Fibroblast of skin of scalp (primary cell): Measurements from ENCODE around the gene MARCHF3.
A peak's percentile ranks its signal among the peaks of the same experiment; 100 is the strongest.

Experiments
- DNase-seq: peaks from one replicate; pipeline ENCODE4 v3.0.0-alpha.2; 2013

Gene MARCHF3

DNA sequence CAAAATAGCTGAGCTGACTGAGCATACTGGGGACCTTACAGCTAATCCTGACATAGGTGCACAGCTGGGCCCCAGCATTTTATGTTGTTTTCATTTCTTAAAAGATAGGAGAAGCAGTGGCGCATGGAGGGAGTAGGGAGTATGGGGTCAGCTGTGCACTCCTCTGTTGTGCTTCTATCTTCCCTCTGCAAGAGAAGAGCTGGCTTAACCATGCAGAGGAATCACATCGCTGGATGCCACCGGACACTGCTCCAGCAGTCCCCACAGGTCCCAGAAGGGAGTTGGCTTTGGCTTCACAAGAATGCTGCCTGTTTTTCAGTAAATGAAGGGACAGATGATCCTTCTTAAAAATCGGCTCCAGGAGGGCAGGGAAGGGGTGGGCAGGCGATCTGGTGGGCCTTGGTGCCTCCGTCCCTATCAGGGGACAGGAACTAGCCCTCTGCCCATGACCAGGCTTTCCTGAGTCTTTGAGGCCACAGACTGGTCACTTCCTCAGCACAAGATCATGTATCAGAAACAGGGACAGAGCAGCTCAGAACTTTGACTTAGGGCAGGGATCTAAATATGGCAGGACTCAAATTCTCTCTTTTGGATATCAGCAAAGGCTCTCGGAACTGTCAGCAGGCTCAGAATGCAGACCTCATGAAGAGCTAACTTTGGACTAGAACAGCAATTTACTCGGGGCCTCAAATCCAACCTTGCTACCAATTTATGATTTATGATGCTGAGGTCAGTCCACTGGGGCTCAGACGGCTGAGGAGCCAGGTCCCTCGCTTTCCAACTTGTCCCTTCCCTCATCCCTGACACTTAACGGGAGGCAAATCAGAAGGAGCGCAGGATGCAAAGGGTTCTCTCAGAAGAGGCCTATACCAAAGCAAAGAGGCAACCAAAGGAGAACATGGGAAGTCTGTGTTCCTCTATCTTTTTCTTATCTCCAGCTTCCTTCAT is 47.2 kb downstream of the MARCHF3 start:
- no peak for DNase-seq

DNA sequence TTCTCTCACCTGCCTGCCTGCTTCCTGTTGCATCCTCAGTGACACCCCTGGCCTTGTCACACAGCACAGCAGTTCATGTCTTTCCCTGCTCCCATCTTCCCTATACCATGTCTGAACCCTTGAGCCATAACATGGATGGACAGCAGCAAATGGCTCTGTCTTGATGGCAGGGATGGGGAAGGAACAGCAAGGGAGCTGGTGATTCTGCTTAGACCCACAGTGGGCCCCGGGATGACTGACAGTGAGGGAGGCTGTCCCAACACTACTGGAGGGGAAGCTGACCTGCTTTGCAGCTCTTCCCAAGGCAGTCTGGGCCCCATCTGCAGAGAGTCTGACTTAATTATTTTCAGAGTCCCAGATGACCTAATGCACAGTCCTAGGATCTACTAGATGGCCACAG is 48.2 kb downstream of the MARCHF3 start:
- DNase-seq, result no peak

DNA sequence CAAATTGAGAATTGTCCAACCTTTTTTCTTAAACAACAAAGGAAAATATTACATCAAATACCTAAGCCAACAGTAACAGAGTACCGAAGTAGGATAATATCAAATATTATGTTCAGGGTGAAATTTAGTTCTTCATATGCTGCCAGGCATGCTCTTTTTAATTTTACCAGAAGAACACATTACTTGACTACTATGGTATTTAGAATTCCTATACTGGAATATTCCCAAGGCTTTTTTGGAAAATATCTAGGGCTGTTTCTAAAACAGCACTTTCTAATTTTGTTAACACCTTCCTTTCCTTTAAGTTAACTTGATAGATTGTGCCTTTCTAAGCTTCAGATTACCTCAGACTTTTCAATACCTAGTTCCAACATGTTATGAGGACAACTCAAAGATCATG is 48.7 kb downstream of the MARCHF3 start:
- no peak for DNase-seq

DNA sequence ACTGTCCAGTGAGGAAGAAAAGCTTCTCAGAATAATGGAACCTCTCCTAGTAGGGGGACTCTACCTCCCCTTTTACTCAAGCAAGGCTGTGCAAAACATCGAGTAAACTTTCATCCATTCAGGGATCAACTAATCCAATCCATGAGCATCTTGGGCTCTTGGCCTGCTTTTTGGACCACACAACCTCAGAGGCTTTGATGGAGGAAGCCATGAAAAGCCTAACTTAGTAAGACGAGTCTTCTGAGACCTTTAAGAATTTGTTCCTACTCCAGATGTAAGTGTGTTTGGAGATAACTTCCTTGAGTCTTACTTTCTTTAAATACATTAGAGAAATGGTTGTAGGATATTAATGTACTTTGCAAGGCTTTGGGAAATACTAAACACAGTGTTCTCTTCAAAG is 49.1 kb downstream of the MARCHF3 start:
- DNase-seq, result no peak

DNA sequence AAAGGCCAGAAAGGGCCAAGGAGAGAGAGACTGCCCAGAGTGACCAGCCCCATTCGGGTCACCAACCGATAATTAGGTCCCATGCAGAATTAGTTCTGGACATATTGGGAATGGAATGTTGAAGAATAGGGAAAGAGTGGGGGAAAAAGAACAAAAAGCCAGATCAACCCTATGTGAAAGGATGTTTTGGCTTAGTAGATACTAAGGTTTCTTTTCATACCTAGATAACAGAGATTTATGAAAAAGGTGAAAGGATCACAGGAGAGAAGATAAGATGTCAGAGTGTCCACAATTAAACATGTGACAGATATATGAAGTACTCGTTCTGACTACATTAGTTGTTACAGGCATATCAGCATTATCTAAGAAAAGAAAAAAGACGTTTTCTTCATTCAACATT is 52.1 kb downstream of the MARCHF3 start:
- no peak for DNase-seq

DNA sequence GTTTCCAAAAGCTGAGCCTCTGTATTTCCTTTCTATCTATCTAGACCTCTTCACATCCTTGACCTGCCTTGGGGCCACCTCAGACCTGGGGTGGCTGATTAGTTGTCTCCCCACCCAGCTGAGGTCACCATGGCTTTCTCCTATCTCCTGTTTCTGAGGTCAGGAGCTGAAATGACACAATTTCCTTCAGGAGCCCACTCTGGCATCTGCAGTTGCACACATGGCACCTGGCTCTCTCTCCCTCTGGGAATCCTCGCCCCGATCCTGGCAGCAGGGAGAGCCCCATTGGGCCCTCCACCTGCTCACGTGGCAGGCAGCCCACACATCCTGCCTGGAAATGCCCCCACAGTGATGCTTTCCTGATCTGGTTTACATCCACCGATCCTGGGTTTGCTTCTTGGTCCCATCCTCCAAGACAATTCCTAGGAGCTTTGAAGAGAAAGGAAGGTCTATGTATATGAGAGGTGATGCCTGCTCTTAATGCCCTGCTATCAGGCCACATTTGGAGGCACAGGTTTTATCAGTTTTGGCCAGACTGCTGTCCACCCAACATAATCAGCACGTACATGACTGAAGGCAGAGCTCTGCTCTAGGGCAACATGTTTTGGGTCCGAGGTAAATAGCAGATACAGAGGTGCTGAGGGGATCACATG is 53.7 kb downstream of the MARCHF3 start:
- no peak for DNase-seq

DNA sequence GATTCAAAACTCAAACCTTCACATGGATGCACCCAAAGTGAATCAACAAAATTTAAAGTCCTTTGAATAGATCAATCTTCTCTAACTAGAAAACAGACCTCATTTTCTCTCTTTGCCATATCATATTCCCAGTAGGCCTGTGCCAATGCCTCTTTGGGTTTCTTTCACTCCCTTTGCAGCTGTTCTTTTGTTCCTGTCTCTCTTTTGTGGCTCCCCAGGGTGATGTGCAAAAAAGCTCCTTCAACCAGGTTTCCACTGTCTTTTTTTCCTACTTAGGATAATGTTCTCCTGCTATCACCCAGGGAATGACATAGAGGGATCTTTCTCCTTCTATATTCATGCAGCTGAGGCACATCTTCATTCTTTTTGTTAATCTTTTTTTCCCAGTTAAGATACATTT is 54.6 kb downstream of the MARCHF3 start:
- DNase-seq, result no peak

DNA sequence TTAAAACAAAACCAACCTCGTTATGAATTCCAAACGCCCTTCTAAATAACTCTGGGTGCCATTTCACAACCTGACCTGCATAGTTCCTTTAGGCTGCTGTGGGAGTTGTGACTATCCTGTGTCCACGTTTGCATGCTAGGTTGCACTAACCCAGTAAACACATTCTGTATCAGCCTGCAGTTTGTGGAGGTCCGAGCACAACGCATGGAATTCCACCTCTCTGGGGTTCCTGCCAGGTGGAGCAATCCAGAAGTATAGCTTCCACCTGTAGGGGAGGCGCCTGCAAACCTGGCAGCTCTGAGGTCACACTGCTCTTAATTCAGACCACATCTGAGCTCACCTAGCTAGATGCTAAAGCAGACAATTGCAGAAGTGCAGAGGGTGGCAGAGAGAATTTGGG is 57.2 kb downstream of the MARCHF3 start:
- no peak for DNase-seq

DNA sequence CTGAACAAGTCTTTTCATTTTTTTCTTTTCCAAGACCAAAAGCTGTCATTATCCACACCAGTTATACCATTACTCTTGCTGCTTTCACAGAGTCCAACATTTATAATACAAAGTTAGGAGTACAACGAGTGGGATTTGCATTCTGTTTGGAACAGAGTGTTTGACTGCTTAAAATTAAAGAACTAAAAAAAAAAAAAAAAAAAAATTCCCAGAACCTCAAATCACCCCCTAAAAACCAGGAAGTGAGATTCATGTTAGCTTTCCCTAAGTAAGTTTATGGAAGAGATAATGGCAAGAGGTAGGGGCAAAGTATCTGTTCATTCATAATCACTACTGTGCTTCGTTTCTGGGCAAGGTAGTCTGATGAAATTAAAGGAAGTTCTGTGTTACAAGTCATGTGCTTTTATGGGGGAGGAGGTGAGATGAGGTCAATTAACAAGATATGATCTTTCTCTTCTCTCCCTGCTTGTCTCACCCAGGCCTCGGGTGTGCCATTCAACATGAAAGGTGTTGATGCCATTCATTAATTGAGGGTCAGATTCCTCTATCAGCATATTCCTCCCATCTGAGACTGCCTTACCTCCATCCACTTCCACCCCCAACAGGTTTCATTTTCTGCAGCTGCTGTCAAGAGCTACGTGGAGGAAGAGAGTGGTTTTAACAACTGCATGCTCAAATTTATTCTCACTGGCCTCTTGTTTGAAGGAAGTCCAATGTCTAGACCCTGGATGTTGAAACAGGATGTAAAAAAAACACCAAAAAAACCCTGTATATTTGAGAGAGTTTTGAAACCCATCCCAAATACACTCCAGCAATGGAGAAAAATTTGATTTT is 58.1 kb downstream of the MARCHF3 start:
- DNase-seq, result no peak

DNA sequence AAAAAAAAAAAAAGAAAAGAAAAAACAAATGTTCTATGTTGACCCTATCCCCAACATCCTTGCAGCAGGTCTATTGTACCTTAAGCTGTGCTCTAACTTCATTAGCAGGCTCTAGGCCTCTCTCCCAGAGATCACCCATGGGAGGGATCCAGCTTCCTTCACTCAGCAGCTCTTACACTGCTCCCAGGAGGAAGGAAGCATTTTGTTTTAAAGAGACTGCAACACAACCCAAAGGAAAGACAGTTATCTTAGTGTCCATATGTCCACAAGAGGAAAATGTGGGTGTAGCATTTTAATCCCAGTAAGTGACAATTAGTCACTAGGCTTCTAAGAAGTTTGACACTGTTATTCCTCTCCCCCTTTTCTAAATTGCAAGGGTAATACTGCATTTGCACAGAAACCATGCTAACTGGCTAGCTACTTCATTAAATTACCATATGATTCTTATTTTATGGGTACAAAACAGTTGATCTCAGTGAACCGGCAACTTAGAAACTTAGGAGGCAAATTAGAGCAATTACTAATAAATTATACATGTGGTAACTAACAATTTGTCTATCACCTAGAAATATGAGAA is 58.8 kb downstream of the MARCHF3 start:
- no peak for DNase-seq

DNA sequence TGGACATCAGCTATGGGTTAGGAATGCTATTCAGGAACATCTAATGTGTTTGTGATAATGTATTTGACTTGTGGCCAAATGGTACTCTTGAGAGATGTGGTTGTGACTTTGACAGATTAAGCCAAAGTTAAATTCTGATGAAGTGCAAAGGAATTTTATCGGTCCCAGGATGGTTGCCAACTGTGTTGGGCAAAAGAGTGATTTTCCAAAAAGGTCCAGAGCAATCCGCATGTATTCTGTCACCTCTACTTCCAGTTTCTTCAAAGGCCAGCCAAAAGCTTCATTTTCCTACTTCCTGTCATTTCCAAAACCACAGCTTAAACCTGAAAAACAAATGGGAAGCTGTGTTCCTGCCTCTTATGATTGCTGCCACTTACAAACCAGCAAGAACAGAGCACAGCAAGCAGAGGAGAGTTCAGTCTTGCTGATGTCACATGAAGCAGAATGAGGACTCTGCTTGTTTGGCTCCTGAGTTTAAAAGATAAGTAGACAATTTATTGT is 59.8 kb downstream of the MARCHF3 start:
- DNase-seq, result peak; percentile 87

DNA sequence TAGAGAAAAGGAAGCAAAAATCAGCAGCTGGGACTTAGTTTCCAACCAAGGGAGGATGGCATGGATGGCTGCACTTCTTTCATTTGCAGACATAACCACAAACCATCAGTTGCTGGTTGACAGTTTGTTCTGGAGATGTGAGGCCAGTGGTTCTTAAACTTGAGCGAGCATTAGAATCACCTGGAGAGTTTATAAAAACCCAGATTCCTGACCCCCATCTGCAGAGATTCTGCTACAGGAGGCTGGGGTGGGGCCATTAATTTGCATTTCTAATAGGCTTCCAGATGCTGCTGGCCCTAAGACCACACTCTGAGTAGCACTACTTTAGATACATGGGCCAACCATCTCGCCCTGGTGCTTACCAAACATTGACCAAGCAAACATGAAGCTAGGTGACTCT is 60.8 kb downstream of the MARCHF3 start:
- no peak for DNase-seq

DNA sequence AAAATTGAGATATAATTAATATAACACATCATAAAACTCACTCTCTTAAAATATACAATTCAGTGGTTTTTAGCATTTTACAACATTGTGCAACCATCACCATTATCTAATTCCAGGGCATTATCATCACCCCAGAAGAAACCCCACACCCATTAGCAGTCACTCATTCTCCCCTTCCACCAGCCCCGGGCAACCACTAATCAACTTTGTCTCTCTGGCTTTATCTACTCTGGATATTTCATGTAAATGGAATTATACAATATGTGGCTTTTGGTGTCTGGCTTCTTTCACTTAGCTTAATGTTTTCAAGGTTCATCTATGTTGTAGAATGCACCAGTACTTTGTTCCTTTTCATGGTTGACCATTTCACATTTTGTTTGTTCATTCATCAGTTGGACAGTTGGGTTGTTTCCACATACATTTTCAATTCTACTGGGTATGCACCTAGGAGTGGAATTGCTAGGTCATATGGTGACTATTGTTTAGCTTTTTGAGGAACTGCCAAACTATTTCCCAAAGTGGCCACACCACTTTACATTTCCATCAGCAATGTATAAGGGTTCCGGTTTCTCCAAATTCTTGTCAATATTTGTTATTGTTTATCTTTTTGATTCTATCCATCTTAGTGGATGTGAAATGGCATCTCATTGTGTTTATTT is 62.4 kb downstream of the MARCHF3 start:
- DNase-seq, result peak; percentile 14

DNA sequence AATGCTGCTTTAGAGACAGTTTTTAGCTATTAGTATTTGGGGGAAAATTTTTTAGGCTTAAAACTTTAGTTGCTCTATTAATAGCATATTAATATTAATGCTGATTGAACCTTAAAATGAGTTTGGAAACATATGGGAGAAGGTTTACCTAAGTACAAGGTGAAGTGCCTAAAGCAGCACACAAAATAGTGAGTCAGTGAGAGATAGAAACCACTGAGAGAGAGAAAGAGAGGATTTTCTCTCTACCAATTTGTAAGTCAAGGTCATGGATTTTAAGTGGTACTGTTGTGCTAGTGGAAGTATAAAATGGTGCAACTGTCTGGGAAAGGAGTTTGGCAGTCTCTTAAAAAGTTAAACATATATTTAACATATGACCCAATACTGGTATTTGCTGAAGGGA is 64.9 kb downstream of the MARCHF3 start:
- DNase-seq, result no peak

DNA sequence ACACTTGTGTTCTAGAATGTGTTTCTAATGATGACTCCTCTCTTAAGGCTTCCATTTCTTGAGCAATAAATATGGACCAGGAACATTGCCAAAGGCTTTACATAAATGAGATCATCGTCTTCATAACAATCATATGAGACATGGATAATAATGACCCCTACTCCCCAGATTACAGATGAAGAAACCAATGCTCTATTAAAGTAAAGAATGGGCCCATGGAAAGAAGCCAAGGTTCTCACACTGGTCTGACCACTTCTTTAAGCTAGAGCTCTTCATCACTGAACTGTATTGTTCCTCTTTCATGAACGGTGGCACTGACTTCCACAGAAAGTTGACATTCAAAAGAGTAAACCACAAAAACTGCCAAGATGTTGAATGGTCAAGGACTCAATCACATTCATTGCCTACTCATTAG is 65.3 kb downstream of the MARCHF3 start:
- peak; percentile 94 for DNase-seq

DNA sequence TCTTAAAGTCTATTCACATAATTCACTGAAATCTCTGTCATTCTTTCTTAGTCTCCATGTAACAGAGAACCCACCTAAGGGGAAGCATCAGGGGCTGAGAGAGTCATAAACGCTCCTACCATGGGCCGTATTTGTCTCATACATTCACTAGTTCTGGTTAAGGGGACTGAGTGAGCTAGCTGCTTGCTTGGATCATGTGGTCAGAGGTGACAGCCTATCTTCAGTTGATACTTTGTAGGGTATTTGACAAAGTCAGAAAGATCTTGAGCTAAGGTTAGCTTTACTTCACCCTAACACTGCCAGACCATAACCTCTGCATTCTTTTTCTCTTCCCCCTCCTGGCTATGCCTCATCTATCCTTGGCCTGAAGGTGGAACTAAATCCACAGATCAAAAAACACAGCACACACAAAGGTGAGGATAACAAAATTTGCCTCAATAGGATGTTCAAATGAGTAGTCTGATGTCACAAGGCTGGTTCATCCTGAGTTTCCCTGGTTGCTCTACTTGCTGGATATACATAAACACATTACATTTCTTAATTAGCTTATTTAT is 66.5 kb downstream of the MARCHF3 start:
- DNase-seq, result no peak

DNA sequence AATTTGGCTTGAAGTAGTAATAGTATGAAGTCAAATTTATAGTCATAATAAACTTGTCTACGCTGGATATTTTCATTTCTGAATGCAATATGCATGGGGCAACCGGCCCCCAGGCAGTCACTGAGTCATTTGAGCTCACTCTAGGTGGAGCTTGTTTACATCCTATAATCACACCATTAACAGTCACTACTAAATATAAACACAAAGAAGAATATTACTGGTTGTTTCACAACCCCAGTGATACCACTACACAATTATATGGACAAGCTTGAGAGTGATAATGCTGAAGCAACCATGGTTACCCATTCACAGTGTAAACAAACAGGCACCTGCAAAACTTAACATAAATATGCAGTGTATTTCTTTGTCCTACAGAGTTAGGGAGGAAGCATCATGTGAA is 68.7 kb downstream of the MARCHF3 start:
- DNase-seq, result no peak

DNA sequence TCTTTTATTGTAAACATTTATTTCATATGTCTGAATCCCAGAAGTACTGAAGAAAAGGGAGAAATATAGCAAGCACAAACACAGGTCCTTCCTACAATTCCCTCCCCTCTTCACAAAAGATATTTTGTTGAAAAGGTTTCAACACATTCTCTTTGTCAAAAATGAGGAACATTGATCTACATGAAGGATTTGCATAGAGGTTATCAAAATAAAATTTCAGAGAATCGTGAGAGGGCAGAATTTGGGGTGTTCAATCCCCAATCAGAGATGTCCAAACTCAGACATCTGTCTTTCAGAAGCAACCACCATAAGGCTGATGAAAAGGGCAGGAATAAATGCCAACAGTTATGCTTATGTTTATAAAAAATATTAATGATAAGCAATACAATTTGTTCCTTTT is 69.2 kb downstream of the MARCHF3 start:
- no peak for DNase-seq

DNA sequence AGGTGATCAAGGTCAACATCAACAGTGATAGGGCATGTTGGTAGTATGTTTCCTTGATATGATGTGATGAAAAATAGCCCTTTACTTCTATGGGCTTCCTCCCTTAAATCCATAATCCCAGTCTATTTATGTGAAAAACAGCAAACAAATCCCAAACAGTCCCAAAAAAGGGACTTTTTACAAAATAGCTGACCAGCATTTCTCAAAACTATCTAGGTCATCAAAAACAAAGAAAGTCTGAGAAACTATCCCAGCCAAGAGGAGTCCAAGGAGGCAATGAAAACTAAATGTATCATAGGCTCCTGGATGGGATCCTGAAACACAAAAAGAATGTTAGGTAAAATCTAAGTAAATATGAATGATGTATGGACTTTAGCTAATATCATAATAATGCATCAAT is 71.2 kb downstream of the MARCHF3 start:
- DNase-seq, result no peak

DNA sequence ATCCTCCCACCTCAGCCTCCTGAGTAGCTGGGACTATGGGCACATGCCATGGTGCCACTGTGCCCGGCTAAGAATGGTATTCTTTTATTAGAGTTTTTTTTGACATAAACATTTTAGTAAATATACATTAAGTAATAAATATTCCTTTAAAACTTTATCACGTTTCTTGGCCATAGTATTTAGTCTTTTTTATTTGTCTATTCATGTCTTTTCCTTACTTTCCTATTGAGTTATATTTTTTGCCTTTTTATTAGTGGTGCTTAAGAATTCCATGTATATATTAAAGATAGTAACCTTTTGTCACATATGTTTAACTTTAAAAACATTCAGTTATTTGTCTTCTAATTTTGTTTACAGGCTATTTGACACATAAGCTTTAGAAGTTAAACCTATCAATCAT is 73.4 kb downstream of the MARCHF3 start:
- DNase-seq, result no peak

DNA sequence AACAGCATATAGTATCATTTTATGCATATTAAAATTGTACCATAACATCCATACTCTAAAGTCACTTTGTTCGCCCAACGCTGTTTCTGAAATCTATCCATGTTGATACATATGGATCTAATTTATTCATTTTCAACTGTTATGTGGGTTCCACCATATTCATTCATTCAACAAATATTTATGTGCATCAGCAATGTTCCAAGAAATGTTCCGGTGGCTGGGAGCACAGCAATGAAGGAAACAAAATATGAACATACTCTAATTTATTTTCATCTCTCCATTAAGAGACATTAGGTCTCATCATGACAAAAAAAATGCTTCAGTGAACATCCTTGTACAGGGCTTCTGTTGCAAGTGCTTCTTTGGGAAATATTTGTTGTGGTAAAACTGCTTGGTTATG is 75.4 kb downstream of the MARCHF3 start:
- peak; percentile 65 for DNase-seq

DNA sequence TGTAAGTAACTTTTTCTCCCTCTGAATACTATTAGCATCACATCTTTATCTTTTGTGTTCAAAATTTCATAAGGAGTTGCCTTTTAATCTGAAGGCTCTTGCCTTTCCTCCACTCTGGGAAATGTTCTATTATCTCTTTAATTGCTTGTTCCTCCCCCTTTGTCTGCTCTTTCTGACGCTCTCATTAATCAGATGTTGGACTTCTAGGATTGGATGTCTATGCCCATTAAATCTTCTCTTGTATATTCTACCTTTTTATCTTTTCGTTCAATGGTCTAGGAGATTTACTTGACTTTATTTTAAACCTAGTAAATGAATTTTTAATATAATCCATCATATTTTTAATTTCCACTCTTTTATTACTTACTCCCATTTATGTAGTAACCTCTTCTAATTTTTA is 76.7 kb downstream of the MARCHF3 start:
- no peak for DNase-seq
